NOMO-1 treated with dmso at 0.1 percent for 144 hours (cell line): ENCODE measurements around the gene PTPA.

Source experiments
- DNase-seq: peaks from one replicate; lab custom pipeline; 2025; ENCODE audit not compliant: unreplicated experiment; lab: John Stamatoyannopoulos, UW

The PTPA gene

DNA sequence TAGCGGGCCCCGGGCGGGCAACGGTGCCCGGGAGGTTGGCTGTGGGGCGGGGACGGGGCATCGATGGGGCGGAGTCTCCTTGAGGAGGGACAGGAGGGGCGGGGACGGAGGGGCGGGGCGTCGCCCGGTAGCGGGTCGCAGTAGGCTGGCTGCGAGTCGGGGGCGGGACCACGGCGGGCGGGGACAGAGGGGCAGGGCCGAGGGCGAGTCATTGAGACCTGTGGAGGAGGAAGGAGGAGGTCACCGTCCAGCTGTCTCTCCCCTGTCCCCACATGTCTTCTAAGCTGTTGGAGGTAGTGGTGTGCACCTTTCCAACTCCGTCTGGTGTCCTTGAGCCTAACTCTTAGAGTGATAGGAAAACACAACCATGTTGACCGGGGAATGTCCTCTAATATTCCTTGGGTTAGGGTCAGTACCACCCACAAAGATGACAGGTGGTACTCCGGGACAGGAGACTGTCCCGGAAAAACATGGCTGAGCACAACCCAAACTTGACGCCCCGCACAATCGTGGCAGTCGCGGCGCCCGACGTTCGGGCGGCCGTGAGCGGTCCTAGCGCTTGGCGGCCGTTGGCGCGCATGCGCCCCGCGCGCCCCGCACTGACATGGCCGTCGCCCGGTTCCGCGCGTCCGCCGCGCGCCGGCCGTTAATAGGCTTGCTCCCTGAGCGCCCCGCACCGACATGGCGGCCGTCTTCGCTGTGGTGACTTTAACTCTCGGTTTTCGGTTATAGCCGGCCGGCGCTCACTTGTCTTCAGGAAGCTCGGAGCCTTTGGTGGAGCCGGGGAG lies at the start of gene PTPA, which contains the start of gene CRAT:
TSS of gene PTPA (plus strand) at position 676 of the 788 bp plus-strand sequence. CDS start 186 bp downstream, outside the sequence.
TSS of gene CRAT (minus strand) at position 54 of the 788 bp plus-strand sequence. CDS start 284 bp downstream, outside the sequence.
- DNase-seq: peak; percentile 80

DNA sequence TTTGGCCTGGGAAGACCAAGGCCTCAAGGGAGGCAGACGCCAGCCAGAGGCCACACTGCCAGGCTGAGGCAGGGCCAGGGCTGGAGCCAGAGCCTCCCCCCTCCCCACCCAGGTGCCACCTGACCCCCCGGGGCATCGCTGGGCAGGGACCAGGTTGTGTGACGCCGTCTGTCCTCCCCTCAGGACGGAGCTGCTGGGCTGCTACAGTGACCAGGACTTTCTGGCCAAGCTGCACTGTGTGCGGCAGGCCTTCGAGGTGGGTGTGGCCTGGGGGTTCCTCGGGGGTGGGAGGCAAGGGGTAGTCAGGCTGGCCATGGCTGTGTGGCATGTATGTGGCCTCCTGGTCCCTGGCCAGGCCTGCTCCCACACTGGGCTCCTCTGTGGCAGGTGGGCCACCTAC lies 48.2 kb upstream of the PTPA start:
- no peak for DNase-seq

DNA sequence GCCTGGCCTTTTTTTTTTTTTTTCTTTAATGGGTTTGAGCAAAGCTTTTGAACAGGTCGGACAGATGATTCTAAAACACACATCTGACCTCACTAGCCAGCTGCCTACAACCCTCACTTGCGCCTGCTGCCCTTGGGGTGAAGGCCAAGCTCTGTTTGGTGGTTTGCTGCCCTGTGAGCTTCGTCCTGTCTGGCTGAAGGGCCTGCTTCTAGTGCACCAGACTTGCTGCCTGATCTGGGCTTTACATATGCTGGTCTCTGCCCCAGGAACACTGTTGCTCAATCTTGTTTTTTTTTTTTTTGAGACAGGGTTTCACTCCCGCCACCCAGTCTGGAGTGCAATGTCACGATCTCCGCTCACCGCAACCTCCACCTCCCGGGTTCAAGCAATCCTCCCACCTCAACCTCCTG lies 46.7 kb upstream of the PTPA start:
- DNase-seq: no peak

DNA sequence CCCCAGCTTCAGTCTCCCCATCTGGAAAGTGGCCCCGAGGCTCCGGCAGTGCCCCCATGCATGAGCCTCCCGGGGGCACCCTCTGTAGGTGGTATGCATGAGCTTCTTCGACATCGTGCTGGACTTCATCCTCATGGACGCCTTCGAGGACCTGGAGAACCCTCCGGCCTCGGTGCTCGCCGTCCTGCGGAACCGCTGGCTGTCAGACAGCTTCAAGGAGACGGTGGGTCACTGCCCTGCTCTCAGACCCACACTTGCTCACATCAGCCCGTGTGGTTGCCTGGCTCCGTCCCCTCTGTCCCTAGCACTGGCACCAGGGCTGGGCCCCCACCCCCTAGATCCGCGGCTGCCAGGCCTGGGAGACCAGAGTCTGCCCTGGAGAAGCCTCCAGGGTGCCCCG lies 43.1 kb upstream of the PTPA start:
- no peak for DNase-seq

DNA sequence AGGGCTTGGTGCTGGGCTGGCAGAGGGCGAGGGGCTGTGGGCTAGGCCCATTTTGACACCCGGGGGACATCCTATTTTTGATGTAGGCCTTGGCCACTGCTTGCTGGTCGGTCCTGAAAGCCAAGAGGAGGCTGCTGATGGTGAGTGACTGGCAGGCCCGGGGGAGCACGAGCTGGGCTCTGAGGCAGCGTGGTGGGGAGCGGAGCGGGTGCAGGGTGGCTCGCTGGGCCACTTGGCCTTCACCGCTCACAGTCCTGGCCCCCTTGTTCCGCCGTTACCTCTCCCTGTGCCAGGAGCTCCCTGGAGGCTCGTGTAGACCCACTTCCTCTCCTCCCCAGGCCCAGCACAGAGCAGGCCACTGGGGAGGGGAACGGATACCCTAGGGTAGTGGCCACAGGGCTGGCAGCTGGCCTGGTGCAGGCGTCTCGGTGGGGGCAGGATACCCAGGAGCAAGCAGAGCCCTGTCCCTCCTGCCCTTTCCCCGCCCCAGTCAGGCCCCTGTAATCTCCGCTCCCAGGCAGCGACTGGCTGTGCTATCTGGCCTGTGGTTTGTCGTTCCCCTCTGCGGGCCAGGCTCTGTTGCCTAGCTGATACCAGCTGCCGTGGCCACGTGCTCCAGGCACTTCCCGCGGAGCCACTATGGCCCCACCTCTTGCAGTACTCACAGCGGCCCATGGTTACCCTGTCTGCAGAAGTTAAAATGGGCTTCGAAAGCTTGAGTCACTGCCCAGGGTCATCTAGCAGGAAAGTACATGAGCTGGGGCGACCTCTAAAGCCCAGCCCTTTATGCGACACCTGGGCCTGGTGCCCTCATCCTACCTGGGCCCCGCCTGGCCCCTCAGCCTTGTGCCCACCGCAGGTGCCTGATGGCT lies 42.0 kb upstream of the PTPA start:
- peak; percentile 76 for DNase-seq

DNA sequence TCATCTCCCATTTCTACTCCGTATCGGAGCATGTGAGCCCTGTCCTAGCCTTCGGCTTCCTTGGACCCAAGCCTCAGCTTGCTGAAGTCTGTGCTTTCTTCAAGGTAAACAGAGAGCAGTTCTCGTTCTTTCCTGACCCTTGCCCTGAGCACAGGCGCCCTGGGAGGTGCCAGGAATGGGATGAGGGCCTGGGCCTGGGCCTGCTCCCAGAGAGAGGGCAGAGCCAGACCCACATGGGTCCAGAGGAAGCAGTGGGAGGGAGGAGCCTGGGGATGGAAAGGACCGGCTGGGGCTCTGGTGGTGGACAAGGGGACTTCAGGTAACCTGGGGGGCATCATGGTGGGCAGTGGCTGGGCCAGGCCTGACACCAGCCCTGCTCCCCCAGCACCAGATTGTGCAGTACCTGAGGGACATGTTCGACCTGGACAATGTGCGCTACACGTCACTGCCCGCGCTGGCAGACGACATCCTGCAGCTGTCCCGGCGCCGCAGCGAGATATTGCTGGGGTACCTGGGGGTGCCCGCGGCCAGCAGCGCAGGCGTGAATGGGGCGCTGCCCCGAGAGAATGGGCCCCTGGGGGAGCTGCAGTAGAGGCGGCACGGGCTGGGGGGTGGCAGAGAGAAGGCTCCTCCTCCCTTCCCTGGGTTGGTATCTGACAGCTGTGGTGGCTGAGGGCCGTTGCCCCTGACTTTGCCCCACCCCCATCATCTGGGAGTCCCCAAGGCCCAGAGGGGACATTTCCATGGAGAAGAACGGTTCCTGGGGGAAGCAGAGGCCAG lies 41.2 kb upstream of the PTPA start:
- no peak for DNase-seq

DNA sequence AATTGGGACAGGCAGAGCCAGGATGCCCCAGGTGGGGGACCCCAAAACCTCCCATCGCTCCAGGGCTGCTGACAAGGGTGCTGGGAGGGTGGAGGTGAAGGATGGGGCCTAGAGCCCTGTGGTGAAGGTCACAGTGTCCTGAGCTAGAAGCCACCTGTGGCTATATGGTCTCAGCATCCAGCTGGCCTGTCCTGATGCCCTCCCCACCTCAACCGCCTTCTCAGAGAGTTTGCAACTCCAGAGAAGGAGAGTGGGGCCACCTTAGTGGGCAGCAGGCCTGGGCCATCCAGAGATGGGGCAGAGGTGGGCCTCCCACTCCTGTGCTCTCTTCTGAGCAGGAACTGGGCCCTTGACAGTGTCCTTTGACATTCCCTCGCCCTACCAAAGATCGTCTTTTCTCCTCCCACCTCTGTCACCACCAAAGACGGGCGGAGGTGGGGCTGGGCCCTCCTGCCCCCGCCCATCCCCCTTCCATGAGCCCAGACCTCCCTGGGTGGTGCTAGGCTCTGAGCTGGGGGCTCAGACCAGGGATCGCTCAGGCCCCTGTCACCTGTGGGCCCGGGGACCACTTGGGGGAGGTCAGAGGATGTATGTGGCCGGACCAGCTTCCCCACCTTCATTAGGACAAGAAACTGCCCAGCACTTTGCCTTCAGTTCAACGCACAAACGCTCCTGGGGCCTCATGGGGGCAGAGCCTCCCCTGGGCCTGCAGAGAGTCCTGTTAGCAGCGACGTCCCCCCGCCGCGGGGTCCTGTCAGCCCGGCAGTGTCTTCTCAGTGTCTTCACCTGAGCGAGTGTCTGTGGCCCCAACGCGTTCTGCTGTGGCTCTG lies 40.3 kb upstream of the PTPA start:
- no peak for DNase-seq

DNA sequence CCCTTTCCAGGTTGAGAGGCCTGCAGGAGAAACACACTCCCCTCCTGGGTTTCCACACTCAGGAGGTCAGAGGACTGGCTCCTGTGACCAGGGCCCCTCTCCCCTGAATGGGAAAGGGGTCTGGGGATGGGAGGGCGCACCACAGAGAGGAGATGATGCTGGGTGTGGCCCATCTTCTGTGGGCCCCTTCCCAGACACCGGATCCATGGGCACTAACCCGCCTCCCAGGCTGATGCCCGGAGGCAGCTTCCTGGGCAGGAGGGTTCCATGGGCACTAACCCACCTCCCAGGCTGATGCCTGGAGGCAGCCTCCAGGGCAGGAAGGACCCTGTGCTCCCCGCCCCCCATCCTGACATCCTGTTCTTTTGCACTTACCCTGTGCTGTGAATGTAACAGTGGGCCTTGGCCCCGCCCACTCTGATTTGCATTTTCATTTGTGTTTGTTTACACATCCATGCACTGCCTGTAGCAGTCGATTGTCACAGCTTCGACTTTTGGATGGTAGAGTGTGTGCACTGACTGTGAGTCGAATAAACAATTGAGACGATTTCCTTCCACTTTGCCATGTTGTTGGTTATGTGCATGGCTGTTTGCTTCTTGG lies 39.6 kb upstream of the PTPA start:
- DNase-seq: no peak

DNA sequence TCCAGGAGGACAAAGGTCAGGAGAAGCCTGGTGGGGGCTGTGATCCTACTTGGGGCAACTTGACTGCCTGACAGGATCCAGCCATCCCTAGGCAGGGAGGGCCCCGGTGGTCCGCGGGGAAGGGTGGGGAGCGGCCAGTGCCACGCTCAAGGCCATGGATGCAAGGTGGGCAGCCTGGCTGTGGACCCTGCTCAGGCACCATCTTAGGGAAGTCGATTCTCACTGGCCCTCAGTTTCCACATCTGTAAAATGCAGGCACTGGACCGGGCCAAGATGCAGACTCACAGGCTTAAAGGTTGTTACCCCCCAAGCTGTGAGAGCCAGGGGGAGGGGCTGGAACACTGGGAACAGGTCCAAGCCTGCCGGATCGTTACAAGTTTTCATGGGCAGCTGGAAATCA lies 39.0 kb upstream of the PTPA start:
- DNase-seq: no peak

DNA sequence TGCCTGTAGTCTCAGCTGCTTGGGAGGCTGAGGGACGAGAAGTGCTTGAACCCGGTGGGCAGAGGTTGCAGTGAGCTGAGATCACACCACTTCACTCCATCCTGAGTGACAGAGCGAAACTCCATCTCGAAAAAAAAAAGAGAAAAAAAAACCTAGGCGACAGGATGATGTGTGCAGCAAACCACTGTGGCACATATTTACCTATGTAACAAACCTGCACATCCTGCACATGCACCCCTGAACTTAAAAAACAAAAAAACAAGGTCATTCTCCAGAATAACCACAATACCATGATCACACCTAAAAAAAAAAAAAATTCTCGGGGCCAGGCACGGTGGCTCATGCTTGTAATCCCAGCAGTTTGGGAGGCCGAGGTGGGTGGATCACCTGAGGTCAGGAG lies 37.8 kb upstream of the PTPA start:
- DNase-seq: no peak

DNA sequence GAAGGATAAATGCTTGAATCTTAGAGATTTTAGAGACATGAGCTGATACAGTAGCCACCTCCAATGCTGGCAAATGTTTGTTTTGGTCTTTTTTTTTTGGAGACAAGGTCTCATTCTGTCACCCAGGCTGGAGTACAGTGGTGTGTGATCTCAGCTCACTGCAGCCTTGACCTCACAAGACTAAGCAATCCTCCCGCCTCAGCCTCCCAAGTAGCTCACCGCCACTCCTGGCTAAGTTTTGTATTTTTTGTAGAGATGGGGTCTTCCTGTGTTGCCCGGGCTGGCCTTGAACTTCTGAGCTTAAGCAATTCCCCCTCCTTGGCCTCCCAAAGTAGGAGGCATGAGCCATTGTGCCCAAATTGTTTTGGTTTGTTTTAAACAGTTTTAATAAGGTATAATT lies 37.1 kb upstream of the PTPA start:
- no peak for DNase-seq

DNA sequence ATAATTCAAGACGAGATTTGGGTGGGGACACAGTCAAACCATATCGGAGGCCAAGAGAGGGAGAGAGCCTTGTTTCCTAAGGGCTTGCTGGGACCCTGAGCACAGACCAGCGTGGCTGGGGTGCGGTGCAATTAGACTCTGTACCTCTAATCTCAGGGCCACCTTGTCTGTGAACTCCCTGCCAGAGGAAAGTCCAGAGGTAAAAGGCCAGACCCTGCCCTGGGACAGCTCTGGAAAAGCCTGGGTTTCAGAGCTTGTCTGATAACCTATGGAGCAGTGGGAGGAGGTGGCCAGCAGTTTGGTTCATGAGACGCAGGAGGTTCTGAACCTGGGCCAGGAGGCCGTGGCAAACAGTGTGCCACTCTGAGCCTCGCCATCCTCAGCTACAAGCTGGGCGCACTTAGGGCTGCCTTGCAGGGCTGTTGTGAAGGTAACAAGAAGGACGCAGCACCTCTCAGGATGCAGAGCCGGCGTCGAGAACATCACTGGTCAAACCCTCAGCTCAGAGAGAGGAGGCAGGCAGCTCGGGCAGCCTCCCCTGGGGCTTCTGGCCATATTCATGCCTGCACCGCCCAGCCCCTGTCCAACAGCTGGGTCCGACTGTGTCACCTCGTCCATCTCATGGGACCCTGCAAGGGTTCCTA lies 35.1 kb upstream of the PTPA start:
- no peak for DNase-seq

DNA sequence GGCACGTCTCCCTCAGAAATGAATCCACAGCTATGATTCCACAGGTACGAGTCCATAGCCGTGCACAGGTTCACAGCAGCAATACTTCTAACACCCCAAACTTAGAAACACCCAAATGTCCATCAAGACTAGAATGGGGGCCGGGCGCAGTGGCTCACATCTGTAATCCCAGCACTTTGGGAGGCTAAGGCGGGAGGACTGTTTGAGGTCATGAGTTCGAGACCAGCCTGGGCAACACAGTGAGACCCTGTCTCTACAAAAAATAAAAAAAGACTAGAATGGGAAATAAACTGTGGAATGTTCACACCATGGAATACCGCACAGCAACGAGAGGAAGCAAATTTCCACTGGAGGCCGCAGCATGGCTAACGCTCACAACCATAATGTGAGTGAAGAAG lies 34.6 kb upstream of the PTPA start:
- no peak for DNase-seq

DNA sequence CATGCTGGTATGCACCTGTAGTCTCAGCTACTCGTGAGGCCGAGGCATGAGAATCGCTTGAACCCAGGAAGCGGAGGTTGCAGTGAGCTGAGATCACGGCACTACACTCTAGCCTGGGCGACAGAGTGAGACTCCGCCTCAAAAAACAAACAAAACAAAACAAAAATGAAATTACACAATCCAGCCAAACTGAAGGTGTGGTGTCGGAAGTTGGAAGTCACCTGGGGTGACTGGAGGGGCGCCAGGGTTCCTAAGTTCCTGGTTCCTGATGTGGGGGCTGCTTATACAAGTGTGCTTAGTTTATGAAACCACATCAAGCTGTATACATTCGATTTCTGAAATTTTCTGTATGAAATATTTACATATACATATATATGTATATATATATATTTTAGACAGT lies 34.0 kb upstream of the PTPA start:
- DNase-seq: no peak

DNA sequence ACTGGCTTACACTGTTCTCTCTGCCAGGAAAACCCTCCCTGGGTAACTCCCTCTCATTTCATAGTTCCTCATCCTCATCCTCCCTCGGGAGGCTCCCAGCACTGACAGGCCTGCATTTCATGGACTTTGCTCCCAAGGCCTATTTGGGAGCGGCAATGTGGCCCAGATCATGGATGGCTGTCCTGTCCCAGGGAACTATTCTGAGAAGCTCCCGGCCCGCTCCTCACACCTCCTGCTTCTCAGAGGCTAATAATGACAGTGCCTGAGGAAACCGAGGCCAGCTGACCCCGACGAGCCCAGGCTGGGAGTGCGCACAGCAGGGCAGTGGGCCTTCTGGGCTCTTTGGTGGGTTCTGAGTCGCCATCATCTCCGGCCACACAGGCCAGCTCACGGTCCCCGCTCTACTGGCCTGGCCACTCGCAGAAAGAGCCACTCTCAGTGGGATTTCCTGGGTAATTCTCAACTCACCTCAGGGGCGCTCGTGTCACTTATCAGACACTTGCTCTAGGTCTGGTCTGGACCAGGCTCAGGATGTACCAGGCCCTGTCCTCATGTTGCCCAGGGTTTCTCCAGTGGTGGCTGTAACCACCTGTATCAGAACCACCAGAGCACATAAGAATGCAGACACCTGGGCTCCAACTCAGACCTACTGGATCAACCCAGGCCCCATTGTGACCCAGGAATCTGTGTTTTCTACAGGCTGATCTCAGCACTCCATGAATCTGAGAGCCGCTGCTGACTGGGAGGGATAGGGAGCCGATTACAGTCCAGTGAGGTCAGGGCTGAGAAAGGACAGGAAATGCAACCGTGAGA lies 32.3 kb upstream of the PTPA start:
- no peak for DNase-seq

DNA sequence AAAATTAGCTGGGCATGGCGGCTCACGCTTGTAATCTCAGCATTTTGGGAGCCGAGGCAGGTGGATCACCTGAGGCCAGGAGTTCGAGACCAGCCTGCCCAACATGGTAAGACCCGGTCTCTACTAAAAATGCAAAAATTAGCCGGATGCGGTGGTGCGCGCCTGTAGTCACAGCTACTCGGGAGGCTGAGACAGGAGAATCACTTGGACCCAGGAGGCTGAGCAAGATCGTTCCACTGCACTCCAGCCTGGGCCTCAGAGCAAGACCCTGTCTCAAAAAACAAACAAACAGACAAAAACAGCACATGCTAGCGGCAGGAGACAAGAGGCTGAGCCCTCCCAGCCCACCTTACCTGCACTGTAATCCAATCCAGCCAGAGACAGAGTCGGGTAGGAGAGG lies 31.4 kb upstream of the PTPA start:
- DNase-seq: no peak

DNA sequence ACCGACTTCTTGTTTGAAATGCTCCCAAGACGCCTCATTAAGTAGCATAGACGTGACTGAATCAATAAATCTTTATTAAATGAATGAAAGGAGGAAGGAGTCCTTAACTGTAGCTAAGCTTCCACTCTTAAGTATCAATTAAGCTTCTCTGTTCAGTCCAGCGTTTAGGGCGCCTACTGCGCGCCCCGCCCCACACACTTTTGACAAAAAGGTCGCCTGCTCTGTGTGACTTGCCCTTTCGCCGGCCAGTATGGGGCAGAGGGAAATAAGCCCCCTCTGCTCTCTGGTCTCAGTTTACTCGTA lies 31.0 kb upstream of the PTPA start:
- DNase-seq: no peak

DNA sequence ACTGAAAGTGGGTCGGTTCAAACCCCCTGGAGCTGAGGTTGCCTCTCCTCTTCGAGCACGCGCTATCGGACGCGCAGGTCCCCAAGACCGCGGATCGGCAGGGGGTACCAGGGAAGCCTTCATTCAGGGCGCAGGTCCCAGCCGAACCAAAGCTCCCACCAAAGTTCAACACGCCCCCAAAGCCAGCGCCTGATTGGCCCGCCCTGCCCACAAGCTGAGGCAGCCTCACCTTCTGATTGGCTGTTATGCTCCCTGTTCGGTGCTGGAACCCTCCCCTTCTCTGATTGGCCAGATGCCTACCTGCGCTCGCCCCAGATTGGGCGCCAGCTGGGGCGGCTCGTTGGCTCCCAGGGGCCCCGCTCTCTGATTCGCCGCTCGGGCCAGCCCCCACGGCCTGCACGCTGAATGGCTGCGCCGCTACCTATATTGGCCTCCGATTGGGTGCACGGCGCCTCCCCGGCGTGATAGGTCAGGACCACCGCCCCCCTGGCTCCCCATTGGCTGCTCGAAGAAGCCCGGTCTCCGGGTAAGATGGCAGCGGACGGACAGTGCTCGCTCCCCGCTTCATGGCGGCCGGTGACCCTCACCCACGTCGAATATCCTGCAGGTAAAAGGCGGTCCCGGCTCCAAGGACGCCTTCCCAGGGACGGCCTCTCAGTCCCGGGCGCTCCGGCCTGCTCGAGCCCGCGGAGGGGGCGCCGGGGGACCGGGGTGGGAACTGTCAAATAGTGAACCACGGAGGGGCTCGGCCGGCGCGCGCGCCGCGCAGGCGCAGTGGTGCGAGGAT lies 30.4 kb upstream of the PTPA start, which contains the start of gene DOLPP1:
TSS of gene DOLPP1 (plus strand) at position 511 of the 787 bp plus-strand sequence. CDS start at position 532, 21 bp downstream.
- DNase-seq: peak; percentile 95
